GM12878 (cell line): ENCODE results near the gene NLRP6. TPM values are rescaled to one million over a fixed set of nuclear protein-coding genes. Genes with fewer than 3 reads are reported as not detected.

ENCODE experiments used
- ATAC-seq: fragments of 200-7000 bp; cut with Tn5 transposase; 3 replicates; pipeline ENCODE4 v1.9.1; 2020; ENCODE audit warnings: mild to moderate bottlenecking, moderate library complexity
- BruUV-seq: library from RNA; stranded (reverse); fragments of 400-500 nt; replicated peaks from 2 replicates; lab custom pipeline; 2021; lab: Mats Ljungman, UMichigan
- CTCF ChIA-PET: fragments of 300-600 bp; sonication (Branson Sonifier 250); formaldehyde crosslinking; extraction: SDS; loops from one replicate; lab custom pipeline; 2021; ENCODE audit warnings: inconsistent platforms; lab: Yijun Ruan, JAX
- POLR2A ChIA-PET: fragments of 350-600 bp; formaldehyde crosslinking; extraction: SDS; loops from one replicate; lab custom pipeline; 2021; ENCODE audit warnings: inconsistent platforms; lab: Charles Lee
- RAD21 ChIA-PET: fragments of 300-600 bp; sonication (Branson Sonifier 250); formaldehyde crosslinking; loops from one replicate; lab custom pipeline; 2023; ENCODE audit warnings: antibody characterized with exemption; ENCODE audit not compliant: unreplicated experiment; lab: Charles Lee
- SMC1A ChIA-PET: fragments of 300-600 bp; sonication (Branson Sonifier 250); formaldehyde crosslinking; loops from one replicate; lab custom pipeline; 2023; ENCODE audit not compliant: unreplicated experiment, uncharacterized antibody; lab: Charles Lee
- DNase-seq: peaks from one replicate; pipeline ENCODE4 v3.0.0-alpha.2; 2011; ENCODE audit warnings: low read depth, low spot score
- FAIRE-seq: peaks from 3 replicates; lab custom pipeline; 2011; peaks lifted over from hg19 to GRCh38; lab: Jason Lieb, UNC
- H2AFZ ChIP-seq: 2 replicates; pipeline ENCODE4 v1.6.0; 2011; ENCODE audit warnings: low read depth, low read length, control low read depth; ENCODE audit not compliant: control insufficient read depth
- H3K27ac ChIP-seq: 2 replicates; pipeline ENCODE4 v1.5.1; 2011; ENCODE audit warnings: control low read depth; ENCODE audit not compliant: control insufficient read depth, insufficient read depth
- H3K27me3 ChIP-seq, 2 experiments: replicated peaks in 1 of 2; 2 replicates each; pipeline versions ENCODE4 v1.6.0 to v1.6.1; 2011; ENCODE audit warnings: low read length in 1 of 2; ENCODE audit not compliant: control insufficient read depth in 2 of 2, insufficient read depth in 2 of 2
- H3K36me3 ChIP-seq, 2 experiments: 2 replicates each; pipeline ENCODE4 v1.5.1; 2011; ENCODE audit warnings: low read length in 1 of 2; ENCODE audit not compliant: control insufficient read depth in 2 of 2, insufficient read depth in 2 of 2
- H3K4me1 ChIP-seq: 2 replicates; pipeline ENCODE4 v1.6.1; 2011; ENCODE audit warnings: mild to moderate bottlenecking, low read length, moderate library complexity, mixed read lengths; ENCODE audit not compliant: control insufficient read depth, insufficient read depth
- H3K4me2 ChIP-seq: 2 replicates; pipeline ENCODE4 v1.6.0; 2011; ENCODE audit warnings: control low read depth; ENCODE audit not compliant: control insufficient read depth, insufficient read depth
- H3K4me3 ChIP-seq: fragments of 200-600 bp; sonication (generic); 2 replicates; pipeline ENCODE4 v1.5.1; 2016
- H3K79me2 ChIP-seq: 2 replicates; pipeline ENCODE4 v1.6.0; 2011; ENCODE audit warnings: low read length; ENCODE audit not compliant: control insufficient read depth, insufficient read depth
- H3K9ac ChIP-seq: 2 replicates; pipeline ENCODE4 v1.8.0; 2011; ENCODE audit warnings: low read length, control low read depth, mixed read lengths; ENCODE audit not compliant: control insufficient read depth, insufficient read depth
- H3K9me3 ChIP-seq: replicated peaks from 3 replicates; pipeline ENCODE4 v1.5.1; 2011; ENCODE audit warnings: mild to moderate bottlenecking, low read length; ENCODE audit not compliant: control insufficient read depth, insufficient read depth
- H4K20me1 ChIP-seq: 2 replicates; pipeline ENCODE4 v1.6.0; 2011; ENCODE audit not compliant: control insufficient read depth, insufficient read depth
- CBX3 ChIP-seq: fragments of 200-600 bp; sonication (generic); IDR thresholded peaks from 2 replicates; pipeline ENCODE4 v1.6.1; 2016; ENCODE audit warnings: low read depth, borderline replicate concordance
- CHD4 ChIP-seq: fragments of 200-600 bp; sonication (generic); IDR thresholded peaks from 2 replicates; pipeline ENCODE4 v1.6.1; 2016; ENCODE audit warnings: mild to moderate bottlenecking
- NR2C2 ChIP-seq: IDR thresholded peaks from 2 replicates; pipeline ENCODE4 v1.6.1; 2011; ENCODE audit warnings: borderline replicate concordance, low read depth; ENCODE audit not compliant: control insufficient read depth, insufficient read length
- PRDM15 ChIP-seq: fragments of 450-650 bp; formaldehyde crosslinking; IDR thresholded peaks from 2 replicates; pipeline ENCODE4 v1.4.0; 2020; ENCODE audit warnings: mild to moderate bottlenecking, moderate library complexity
- ZNF274 ChIP-seq: IDR thresholded peaks from one replicate; pipeline ENCODE4 v1.8.0; 2011; ENCODE audit not compliant: insufficient read length, insufficient read depth
- WGBS: methylation state at CpG from one replicate; pipeline ENCODE4 v1.1.6; 2016; ENCODE audit warnings: low lambda C conversion rate; ENCODE audit not compliant: insufficient replicate concordance, insufficient coverage; ENCODE audit errors: missing lambda C conversion rate; 5-methylcytosine and 5-hydroxymethylcytosine counted together
- in situ Hi-C: fragments of 300-500 bp; cut with MboI; formaldehyde crosslinking; loops from 9 replicates; pipeline ENCODE4 v1.14.3; 2018; ENCODE audit warnings: mixed read lengths
- intact Hi-C: fragments of 100-400 bp; cut with micrococcal nuclease; formaldehyde crosslinking; loops from one replicate; pipeline ENCODE4 v1.14.2; 2022; ENCODE audit not compliant: unreplicated experiment
- polyA plus RNA-seq, 11 experiments: library from polyadenylated mRNA; depleted of rRNA in 4 of 11; unstranded in 6 of 11; stranded (reverse) in 5 of 11; fragments of >200 nt; fragmentation: Nextera tagmentation in 4 of 11; fragmentation: Illumina TruSeq in 1 of 11; extraction: Ambion mirVana in 4 of 11; extraction: Trizol in 1 of 11; gene quantifications; 1 replicate in 1 of 11; 2 replicates in 10 of 11; pipeline versions ENCODE4 v1.2.1 to v1.2.3, GENCODE V29; 2011 to 2016; ENCODE audit warnings: inconsistent platforms in 2 of 11, missing spikeins in 2 of 11, low read depth in 1 of 11
- total RNA-seq, 4 experiments: library from RNA; depleted of rRNA in 3 of 4; stranded (reverse); fragments of >200 nt in 3 of 4; fragmentation: Illumina TruSeq in 1 of 4; extraction: Trizol in 1 of 4; gene quantifications; 2 replicates each; pipeline versions ENCODE4 v1.2.1 to v1.2.3, GENCODE V29; 2013 to 2021

NLRP6 gene
- total and polyA plus RNA-seq, 10 of the 15 experiments (the other 5 are each of a cell fraction or from before 2014, with no cell fraction given), result 0.03 to 0.11 TPM; not detected in 8

- Histone ChIP-seq H4K20me1 (no peaks in the 10 kb centered on the region), H3K4me3 (no peak overlapping the region), H3K9me3 (no peaks in the 10 kb centered on the region), H2AFZ (no peak overlapping the region), H3K27ac (no peak overlapping the region), H3K9ac (no peak overlapping the region), H3K4me2 (no peak overlapping the region), H3K79me2 (no peaks in the 10 kb centered on the region), H3K27me3 (peaks cover 1 to 2% of the 10 kb centered on the region in 2 experiments; a peak in 3 of 4 replicates), H3K4me1 (peaks cover 8% of the 10 kb centered on the region; the same call in 1 of the 2 replicates), H3K36me3 (no peaks in the 10 kb centered on the region)
- no TSS peak for BruUV-seq
- RAD21 ChIA-PET, result no interaction called here
- ATAC-seq, result no peak
- TF ChIP-seq CHD4 (no peak), ZNF274 (no peak), CBX3 (no peak)
- CTCF ChIA-PET, result no interaction called here
- no peak for DNase-seq
- WGBS, result 91% methylated on average over 43 of the region's 44 CpGs
- in situ Hi-C loops (no loop called here), intact Hi-C loops (no loop called here)
- FAIRE-seq, result no peak
- SMC1A ChIA-PET, result interaction anchor here (1.2 kb wide), 1 partner anchor 41 kb away, joined by 4 read pairs; no protein-coding TSS in a partner anchor
- POLR2A ChIA-PET, result no interaction called here
Measured at GRCh38 chr11:291281-292210, 13.3 kb downstream of the NLRP6 start.

GRCh38 chr11:292211-293121 lies 14.3 kb downstream of the NLRP6 start:
- CTCF ChIA-PET, result no interaction called here
- Histone ChIP-seq H3K9ac (no peak overlapping the region), H3K27ac (no peak overlapping the region), H4K20me1 (no peaks in the 10 kb centered on the region), H3K27me3 (peaks cover 1 to 2% of the 10 kb centered on the region in 2 experiments; a peak in 3 of 4 replicates), H3K4me3 (no peak overlapping the region), H3K79me2 (no peaks in the 10 kb centered on the region), H3K9me3 (no peaks in the 10 kb centered on the region), H3K36me3 (no peaks in the 10 kb centered on the region), H2AFZ (no peak overlapping the region), H3K4me1 (peaks cover 8% of the 10 kb centered on the region; the same call in 1 of the 2 replicates), H3K4me2 (no peak overlapping the region)
- intact Hi-C loops (no loop called here), in situ Hi-C loops (no loop called here)
- BruUV-seq, result no TSS peak
- TF ChIP-seq PRDM15 (CRISPR knock-in tag) (no peak), NR2C2 (no peak)
- 83% methylated on average over 29 of the region's 29 CpGs for WGBS
- SMC1A ChIA-PET, result no interaction called here
- no peak for DNase-seq
- no peak for FAIRE-seq
- ATAC-seq, result no peak
- POLR2A ChIA-PET, result no interaction called here
- RAD21 ChIA-PET, result no interaction called here
